T-helper 1 cell treated with Interleukin-12 subunit alpha and Interleukin-12 subunit beta and Interleukin-4 antibody, amounts not matched to agents 30 μg/mL and 1 μg/mL, for 36 hours (primary cell): ENCODE results near the gene SYT2.
"Not testable (repeated sequence)": the region's sequence is repeated elsewhere in the genome, so short reads cannot be mapped to it uniquely, and the experiment has no call there.

ENCODE experiments used
- H3K27ac Mint-ChIP-seq: one replicate; pipeline ENCODE4 v1.8.0; 2021; ENCODE audit warnings: mild to moderate bottlenecking, mixed read lengths
- H3K27me3 Mint-ChIP-seq: one replicate; pipeline ENCODE4 v1.8.0; 2021; ENCODE audit warnings: low read depth, mixed read lengths
- H3K36me3 Mint-ChIP-seq: one replicate; pipeline ENCODE4 v1.8.0; 2021; ENCODE audit warnings: low read depth, mixed read lengths
- H3K4me1 Mint-ChIP-seq: one replicate; pipeline ENCODE4 v1.8.0; 2021; ENCODE audit warnings: low read depth, mixed read lengths
- H3K4me3 Mint-ChIP-seq: one replicate; pipeline ENCODE4 v1.8.0; 2021; ENCODE audit warnings: mild to moderate bottlenecking, moderate library complexity, mixed read lengths
- H3K9me3 Mint-ChIP-seq: one replicate; pipeline ENCODE4 v1.8.0; 2021; ENCODE audit warnings: mixed read lengths

SYT2 gene

DNA sequence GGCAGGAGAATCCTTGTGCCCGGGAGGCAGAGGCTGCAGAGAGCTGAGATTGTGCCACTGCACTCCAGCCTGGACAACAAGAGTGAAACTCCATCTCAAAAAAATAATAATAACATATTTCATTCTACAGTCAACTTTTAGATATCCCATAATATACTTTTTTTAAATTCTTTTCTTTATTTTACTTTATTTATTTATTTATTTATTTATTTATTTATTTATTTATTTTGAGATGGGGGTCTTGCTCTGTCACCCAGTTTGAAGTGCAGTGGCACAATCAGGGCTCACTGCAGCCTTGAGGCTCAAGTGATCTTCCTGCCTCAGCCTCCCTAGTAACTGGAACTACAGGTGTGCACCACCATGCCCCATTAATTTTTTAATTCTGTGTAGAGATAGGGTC lies 3.9 kb upstream of the SYT2 start:
- not testable (repeated sequence) for H3K36me3 Mint-ChIP-seq, H3K4me3 Mint-ChIP-seq
- peaks cover 57% of the 10 kb centered on the region for H3K27me3 Mint-ChIP-seq

DNA sequence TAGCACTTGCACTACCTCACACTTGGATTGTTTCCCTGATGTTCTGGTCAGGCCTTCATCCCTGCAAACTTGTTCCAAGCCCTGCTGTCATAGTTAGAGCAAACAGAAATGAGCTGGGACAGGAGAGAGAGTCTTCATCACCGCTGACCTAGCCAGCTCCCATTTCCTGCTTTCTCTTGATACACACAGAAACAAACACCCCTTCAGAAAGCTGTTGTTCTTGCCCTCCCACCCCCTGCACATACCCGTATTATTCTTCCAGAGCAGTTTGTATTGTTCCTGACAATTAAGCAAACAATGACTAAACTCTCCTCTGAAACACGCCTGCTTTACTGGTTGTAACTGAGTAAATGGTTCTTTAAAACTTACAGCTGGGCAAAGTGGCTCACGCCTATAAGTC lies 2.9 kb upstream of the SYT2 start:
- Mint-ChIP-seq H3K36me3 (no peaks in the 10 kb centered on the region), H3K4me3 (no peak overlapping the region), H3K9me3 (no peaks in the 10 kb centered on the region), H3K4me1 (no peaks in the 10 kb centered on the region), H3K27me3 (peaks cover 64% of the 10 kb centered on the region), H3K27ac (no peak overlapping the region)

More for the DNA sequence above, 3.9 kb upstream of the SYT2 start:
- not testable (repeated sequence) for H3K4me1 Mint-ChIP-seq, H3K9me3 Mint-ChIP-seq, H3K27ac Mint-ChIP-seq

DNA sequence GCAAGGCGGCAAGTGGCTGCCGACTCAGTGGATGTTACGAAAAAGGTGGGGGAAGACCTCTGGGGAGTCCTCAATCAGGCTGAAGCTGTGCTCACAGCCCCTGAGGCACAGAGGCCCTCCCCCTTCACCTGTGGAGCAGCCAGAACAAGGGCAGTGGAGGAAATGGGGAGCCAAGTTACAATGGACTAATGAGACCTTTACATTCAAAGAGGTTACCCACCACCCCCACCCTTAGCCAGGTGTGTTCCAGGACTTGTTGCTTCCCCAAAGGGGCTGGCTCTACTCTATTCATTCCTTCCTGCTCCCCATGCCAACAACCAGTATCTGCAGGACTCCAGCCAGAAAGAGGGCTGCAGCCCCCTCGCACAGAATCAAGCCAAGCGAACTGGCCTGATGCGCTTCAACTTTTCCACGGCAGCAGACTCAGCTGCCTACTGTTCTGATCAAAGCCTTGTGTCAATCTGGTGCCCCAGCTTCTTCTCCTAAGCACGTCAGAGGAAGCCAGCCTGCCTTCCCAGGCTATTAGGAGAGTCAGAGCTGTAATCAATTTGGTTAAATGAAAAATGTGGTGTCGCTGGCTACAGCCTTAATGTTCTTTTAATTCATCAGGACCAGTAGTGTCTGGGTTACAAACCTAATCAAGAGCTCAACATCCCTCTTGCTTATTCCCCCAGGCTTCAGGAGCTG lies 1.8 kb upstream of the SYT2 start:
- peaks cover 72% of the 10 kb centered on the region for H3K27me3 Mint-ChIP-seq
- no peaks in the 10 kb centered on the region for H3K9me3 Mint-ChIP-seq
- H3K27ac Mint-ChIP-seq = no peak overlapping the region
- no peaks in the 10 kb centered on the region for H3K36me3 Mint-ChIP-seq
- no peaks in the 10 kb centered on the region for H3K4me1 Mint-ChIP-seq
- H3K4me3 Mint-ChIP-seq = no peak overlapping the region

DNA sequence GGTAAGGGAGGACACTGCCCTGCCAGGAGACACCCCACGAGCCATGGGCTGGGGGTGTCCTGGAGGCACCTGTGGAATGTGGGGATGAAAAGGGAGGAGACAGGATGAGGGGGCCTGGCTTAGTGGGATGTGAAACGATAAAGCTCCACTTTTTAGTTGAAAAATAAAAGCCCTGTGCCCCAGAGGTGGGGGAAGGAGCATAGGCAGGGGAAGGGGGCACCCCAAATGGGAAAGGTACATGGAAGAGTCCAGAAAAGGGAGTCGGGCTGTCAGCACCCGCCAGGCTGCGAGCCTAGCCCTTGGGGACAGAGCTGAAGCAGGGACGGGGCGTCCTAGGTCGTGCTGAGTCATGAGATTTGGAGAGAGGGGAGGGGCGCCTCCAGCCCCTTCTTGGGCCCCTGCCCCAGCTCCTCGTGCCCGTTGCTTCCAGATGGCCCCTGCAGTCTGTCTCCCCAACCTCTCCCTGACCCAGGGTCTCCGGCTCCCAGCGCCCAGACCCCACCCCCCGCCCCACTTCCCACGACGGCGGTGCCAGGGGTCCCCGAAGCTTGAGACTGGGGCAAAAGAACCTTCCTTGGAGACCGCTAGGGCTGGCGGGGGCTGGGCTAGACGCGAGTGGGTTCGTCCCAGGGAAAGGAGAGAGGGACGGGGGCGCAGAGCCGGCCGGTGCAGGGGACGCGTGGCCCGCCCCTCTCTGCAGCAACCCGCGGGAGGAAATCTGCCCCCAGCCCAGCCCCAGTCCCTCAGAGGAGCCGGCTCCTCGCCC lies 795 bp downstream of the SYT2 start:
- Mint-ChIP-seq H3K36me3 (no peaks in the 10 kb centered on the region), H3K9me3 (no peaks in the 10 kb centered on the region), H3K27ac (no peak overlapping the region), H3K27me3 (peaks cover 75% of the 10 kb centered on the region), H3K4me3 (no peak overlapping the region), H3K4me1 (no peaks in the 10 kb centered on the region)

DNA sequence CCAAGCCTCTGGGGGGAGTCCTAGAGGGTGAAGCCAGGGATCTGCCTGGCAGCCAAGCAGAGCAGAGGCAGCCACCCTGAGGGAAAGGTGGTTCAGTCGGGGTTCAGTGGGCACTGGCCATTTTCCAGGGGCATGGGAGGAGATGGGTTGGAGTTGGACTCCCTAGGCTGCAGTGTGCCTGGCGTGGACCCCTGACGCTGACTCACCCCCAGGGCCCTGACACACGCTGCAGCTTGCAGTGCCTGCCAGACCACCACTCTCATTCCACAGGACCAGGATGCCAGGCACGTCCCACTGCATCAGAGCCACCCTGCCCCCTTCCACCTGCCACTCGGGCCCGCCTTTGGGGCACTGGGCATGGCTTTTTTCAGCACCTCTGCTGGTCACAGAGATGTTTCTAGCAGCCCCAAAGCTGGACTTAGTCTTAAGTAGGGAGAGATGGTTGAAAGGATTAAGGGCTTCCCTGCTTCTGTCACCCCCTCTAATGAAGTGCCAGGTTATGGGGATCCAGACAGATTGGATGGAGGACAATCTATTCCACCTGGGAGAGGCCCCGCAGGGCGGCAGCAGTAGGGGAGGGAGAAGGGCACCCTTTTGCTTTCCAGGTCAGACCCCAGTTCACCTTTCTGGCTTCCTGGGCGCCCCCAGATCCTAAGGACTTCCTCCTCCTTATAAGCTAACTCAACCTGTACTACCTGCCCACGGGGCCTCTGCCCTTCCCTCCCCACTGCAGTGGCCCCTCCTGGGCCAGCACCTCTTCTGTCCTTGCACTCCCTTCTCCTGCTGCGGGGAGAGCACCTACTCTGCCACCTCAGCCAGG lies 1.6 kb downstream of the SYT2 start:
- Mint-ChIP-seq H3K27ac (no peak overlapping the region), H3K4me3 (no peak overlapping the region), H3K36me3 (no peaks in the 10 kb centered on the region), H3K4me1 (no peaks in the 10 kb centered on the region), H3K27me3 (peaks cover 80% of the 10 kb centered on the region), H3K9me3 (no peaks in the 10 kb centered on the region)

DNA sequence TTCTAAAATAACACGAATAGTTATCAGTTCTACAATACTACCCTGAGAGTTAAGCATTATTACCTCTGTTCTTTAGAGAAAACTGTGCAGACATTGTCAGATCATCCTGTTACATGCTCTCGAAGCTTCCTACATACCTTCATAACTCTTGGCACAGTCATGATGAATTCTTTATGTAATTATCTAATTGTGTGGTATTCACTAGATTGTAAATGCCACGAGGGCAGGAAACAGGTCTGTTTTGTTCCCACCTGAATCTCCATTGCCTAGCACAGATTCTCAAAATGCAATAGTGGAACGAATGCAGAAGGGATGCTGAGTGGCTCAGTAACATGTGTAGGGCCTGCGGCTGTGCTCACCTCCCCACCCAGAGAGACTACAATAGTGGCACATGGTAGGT lies 3.4 kb downstream of the SYT2 start:
- no peak overlapping the region for H3K27ac Mint-ChIP-seq
- no peaks in the 10 kb centered on the region for H3K9me3 Mint-ChIP-seq
- H3K4me3 Mint-ChIP-seq = no peak overlapping the region

DNA sequence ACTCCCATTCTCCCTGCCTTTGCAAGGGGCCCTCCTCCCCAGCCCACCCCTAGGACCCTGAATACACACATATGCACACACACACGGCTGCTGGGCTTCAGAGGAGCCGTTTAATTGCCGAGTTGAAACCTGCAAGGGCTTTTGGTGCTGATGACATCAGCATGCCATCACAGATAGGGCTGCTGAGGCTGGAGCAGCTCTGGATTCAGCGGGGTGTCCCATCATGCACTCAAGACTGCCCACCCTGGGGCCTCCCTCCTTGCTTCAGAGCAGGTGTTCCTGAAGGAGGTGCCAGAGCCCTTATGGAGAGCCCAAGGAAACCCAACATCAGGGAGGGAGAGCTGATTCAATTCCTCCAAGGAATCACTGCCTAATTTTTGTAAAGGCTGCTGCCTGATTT lies 5.7 kb downstream of the SYT2 start:
- H3K4me3 Mint-ChIP-seq = no peak overlapping the region
- H3K9me3 Mint-ChIP-seq = no peaks in the 10 kb centered on the region
- peaks cover 64% of the 10 kb centered on the region for H3K27me3 Mint-ChIP-seq
- no peaks in the 10 kb centered on the region for H3K36me3 Mint-ChIP-seq
- no peaks in the 10 kb centered on the region for H3K4me1 Mint-ChIP-seq
- H3K27ac Mint-ChIP-seq = no peak overlapping the region

More for the DNA sequence above, 3.4 kb downstream of the SYT2 start:
- Mint-ChIP-seq H3K4me1 (no peaks in the 10 kb centered on the region), H3K36me3 (no peaks in the 10 kb centered on the region), H3K27me3 (peaks cover 76% of the 10 kb centered on the region)

DNA sequence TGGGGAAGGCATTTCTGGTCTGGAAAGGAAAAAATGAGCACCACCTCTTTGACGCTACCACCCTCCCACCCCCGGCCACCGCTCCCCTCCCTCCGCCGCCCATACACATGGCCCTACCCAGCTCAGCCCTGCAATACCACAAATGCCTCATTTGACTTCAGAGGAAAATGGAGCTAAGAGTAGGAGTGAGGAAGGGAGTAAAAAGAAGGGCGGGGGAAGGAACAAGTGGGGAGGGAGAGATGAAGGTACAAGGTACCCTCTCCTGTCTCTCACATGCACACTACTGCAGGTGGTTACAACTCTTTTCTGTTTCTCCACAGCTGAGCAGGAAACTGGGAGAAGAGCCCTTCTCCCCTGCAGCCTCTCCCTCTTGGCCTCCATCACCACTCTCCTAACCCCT lies 7.1 kb downstream of the SYT2 start:
- Mint-ChIP-seq H3K36me3 (no peaks in the 10 kb centered on the region), H3K4me1 (peaks cover 6% of the 10 kb centered on the region), H3K27ac (no peak overlapping the region), H3K9me3 (no peaks in the 10 kb centered on the region), H3K27me3 (peaks cover 55% of the 10 kb centered on the region), H3K4me3 (no peak overlapping the region)

DNA sequence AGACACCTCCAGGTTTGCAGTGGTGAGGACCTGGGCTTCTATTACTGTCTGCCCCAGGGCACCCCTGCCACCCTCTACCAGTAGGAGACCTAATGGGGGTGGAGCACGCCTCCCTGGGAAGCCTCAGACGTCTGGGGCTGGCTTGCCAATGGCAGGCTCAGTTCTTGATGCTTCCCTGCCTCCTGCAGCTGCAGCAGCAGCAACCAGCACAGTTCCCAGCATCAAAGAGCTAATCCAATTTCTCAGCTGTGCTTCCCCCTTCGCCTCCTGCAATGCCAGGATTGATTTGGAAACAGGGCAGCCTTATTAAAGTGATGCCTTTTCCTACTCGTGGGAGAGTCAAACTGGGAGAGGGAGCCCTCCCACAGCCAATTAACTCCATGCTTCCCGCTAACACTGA lies 8.2 kb downstream of the SYT2 start:
- no peak overlapping the region for H3K4me3 Mint-ChIP-seq
- H3K4me1 Mint-ChIP-seq = peaks cover 8% of the 10 kb centered on the region
- H3K27me3 Mint-ChIP-seq = peaks cover 52% of the 10 kb centered on the region
- no peak overlapping the region for H3K27ac Mint-ChIP-seq
- H3K9me3 Mint-ChIP-seq = no peaks in the 10 kb centered on the region
- H3K36me3 Mint-ChIP-seq = no peaks in the 10 kb centered on the region

DNA sequence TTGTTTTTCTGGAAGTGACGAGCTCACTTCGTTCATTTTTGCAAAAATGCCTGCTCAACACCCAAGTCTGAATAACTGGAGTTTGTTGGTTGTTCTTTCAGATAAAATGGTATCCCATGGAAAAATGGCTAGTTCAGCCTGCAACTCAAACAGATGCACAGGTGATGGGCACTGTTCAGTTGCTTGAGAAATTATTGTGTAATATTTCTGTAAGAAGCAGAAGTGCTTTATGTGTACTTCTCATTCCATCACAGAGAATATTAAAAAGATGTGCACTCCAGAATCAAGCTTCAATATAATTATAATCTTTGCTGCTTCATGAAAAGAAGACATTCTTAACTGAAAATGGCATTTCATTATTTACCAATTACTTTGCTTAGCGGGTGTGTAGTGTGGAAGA lies 9.1 kb downstream of the SYT2 start:
- H3K27ac Mint-ChIP-seq = no peak overlapping the region
- no peaks in the 10 kb centered on the region for H3K9me3 Mint-ChIP-seq
- peaks cover 51% of the 10 kb centered on the region for H3K27me3 Mint-ChIP-seq
- H3K4me1 Mint-ChIP-seq = peaks cover 8% of the 10 kb centered on the region
- H3K36me3 Mint-ChIP-seq = no peaks in the 10 kb centered on the region
- no peak overlapping the region for H3K4me3 Mint-ChIP-seq

DNA sequence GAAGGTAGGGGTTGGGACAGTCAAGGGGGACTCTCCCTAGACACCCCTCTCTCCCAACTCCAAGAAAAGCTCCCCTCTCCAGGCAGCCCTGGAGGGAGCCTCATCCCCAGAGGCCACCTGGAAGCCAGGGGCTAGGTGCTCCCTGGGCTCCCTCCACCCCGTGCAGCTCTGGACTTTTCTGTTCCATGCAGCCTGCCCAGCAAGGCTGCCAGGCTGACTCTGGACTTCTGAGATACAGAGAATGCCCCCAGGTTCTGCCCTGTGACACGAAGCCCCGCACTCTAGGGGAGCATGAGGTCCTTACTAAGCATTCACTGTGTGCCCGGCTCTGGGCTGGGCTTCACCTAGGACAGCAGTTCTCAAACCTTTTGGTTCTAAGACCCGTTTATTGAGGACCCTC lies 10.2 kb downstream of the SYT2 start:
- H3K27me3 Mint-ChIP-seq = peaks cover 47% of the 10 kb centered on the region
- H3K9me3 Mint-ChIP-seq = no peaks in the 10 kb centered on the region
- H3K4me1 Mint-ChIP-seq = peaks cover 8% of the 10 kb centered on the region
- H3K4me3 Mint-ChIP-seq = no peak overlapping the region
- H3K36me3 Mint-ChIP-seq = no peaks in the 10 kb centered on the region
- no peak overlapping the region for H3K27ac Mint-ChIP-seq

DNA sequence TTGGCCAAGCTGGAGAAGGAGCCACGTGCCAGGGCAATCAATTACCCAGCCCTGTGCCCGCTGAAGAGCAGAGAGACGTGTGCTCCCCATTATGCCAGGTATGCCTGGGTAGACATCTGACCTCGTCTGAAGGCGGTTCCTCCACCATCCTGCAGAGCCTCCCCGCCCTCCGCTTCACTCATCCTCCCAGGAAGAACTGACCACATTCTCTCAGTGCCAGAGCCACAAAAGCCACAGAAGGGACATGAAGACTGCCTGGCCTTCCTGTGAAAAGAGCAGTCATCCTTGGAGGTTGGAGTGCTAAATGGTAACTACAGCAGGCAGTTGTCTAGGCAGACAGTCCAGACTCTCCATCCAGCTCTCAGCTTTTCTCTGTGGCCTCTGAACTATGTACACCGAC lies 12.0 kb downstream of the SYT2 start:
- Mint-ChIP-seq H3K4me1 (peaks cover 8% of the 10 kb centered on the region), H3K36me3 (no peaks in the 10 kb centered on the region), H3K27ac (no peak overlapping the region), H3K9me3 (no peaks in the 10 kb centered on the region), H3K4me3 (peak overlapping the region; percentile 5), H3K27me3 (peaks cover 37% of the 10 kb centered on the region)

DNA sequence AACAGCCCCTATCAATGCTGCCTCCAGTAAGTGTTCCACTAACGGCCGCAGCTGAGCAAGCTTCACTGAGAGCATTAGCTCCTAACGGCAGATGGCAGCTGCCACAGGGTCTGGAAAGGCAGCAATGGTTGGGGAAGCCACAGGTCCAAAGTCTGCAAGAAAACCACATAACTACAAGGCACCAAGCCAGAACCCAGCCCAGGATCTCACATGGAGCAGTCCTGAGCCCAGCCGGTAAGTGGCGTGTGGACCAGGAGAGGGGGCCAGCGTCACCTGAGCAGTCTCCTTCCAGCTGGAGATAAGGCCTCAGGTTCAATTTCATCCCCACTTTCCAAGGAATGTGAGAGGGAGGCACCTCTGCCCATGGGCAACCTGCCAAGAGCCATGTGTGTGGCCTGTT lies 13.2 kb downstream of the SYT2 start:
- no peak overlapping the region for H3K4me3 Mint-ChIP-seq
- no peaks in the 10 kb centered on the region for H3K9me3 Mint-ChIP-seq
- H3K27ac Mint-ChIP-seq = no peak overlapping the region
- H3K36me3 Mint-ChIP-seq = no peaks in the 10 kb centered on the region
- peaks cover 8% of the 10 kb centered on the region for H3K4me1 Mint-ChIP-seq
- H3K27me3 Mint-ChIP-seq = peaks cover 38% of the 10 kb centered on the region

DNA sequence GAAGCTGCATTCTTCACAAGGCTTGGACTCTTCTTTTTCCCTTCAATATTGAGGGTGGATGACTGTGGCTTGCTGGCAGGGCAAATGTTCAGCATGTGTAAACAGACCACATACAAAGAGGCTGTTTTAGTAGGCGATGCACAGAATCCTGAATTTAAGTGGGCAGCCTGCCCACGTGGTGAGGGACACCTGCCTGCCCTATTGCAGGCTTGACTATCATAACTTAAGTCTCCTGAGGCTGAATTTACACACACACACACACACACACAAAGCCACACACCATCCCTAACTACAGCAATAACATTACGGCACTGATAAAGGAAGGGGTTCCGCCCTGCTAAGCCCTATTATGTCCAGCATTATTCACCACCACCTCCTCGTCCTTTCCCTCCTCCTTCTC lies 15.9 kb downstream of the SYT2 start:
- peaks cover 8% of the 10 kb centered on the region for H3K4me1 Mint-ChIP-seq
- H3K27me3 Mint-ChIP-seq = peaks cover 38% of the 10 kb centered on the region
- H3K4me3 Mint-ChIP-seq = no peak overlapping the region
- H3K27ac Mint-ChIP-seq = no peak overlapping the region
- no peaks in the 10 kb centered on the region for H3K9me3 Mint-ChIP-seq
- H3K36me3 Mint-ChIP-seq = no peaks in the 10 kb centered on the region
